ENCODE measurements around the gene CPA4.

Gene CPA4

DNA sequence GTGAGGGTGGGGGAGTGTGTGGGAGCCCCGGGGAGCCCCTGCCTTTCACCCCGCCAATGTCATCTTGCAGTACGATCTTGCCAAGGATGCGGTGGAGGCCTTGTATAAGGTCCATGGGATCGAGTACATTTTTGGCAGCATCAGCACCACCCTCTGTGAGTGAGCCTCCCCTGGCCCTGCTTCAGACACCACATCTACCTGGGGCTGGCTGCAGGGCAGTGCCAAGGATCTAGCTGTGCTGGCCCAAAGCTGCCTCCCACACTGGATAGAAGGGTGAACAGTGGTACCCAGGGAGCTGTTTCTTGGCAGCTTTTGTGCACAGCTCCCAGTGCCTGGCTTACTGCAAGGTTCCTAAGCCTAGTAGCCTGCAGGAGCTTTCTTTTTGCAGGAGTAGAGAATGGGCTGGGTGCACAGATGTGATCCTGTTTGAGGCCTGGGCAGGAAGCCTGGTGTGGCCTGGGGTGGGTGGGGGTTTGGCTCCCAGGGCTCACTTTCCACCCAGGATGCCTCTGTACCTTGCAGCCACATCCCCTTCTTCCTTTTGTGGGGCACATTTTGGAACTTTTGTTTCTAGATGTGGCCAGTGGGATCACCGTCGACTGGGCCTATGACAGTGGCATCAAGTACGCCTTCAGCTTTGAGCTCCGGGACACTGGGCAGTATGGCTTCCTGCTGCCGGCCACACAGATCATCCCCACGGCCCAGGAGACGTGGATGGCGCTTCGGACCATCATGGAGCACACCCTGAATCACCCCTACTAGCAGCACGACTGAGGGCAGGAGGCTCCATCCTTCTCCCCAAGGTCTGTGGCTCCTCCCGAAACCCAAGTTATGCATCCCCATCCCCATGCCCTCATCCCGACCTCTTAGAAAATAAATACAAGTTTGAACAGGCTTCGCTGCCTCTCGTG lies 75.1 kb downstream of the CPA4 start:
- TF ChIP-seq, protein P1, sequence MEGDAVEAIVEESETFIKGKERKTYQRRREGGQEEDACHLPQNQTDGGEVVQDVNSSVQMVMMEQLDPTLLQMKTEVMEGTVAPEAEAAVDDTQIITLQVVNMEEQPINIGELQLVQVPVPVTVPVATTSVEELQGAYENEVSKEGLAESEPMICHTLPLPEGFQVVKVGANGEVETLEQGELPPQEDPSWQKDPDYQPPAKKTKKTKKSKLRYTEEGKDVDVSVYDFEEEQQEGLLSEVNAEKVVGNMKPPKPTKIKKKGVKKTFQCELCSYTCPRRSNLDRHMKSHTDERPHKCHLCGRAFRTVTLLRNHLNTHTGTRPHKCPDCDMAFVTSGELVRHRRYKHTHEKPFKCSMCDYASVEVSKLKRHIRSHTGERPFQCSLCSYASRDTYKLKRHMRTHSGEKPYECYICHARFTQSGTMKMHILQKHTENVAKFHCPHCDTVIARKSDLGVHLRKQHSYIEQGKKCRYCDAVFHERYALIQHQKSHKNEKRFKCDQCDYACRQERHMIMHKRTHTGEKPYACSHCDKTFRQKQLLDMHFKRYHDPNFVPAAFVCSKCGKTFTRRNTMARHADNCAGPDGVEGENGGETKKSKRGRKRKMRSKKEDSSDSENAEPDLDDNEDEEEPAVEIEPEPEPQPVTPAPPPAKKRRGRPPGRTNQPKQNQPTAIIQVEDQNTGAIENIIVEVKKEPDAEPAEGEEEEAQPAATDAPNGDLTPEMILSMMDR (IDR thresholded peaks at IDR 0.05), result no peak

DNA sequence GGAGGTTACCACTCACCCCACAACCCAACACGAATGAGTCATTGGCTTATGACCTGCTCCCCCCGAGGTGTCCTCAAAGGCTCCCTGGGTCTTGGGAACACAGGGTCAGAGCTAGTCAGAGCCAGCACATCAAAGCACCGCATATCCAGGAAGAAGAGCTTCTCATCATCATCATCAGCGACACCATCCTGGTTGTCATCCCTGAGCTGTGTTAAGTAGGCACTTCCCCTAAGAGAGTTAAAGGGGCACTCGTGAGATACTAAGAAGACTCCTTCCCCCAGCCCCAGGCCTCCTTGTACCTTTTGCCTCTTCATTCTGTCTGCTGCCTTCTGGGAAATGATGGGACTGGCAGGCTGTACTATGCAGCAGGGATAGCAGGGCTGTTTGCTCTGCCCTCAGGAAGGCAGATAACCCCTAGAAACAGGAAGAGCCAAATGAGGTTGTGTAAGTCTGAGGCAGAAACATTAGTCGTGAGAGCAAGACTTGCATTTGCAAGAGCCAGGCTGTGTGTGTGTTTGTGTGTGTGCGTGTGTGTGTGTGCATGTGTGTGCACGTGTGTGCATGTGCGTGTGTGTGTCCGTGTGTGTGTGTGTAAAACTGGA lies 76.2 kb downstream of the CPA4 start:
- TF ChIP-seq, protein P1 (IDR thresholded peaks at IDR 0.05), result no peak

DNA sequence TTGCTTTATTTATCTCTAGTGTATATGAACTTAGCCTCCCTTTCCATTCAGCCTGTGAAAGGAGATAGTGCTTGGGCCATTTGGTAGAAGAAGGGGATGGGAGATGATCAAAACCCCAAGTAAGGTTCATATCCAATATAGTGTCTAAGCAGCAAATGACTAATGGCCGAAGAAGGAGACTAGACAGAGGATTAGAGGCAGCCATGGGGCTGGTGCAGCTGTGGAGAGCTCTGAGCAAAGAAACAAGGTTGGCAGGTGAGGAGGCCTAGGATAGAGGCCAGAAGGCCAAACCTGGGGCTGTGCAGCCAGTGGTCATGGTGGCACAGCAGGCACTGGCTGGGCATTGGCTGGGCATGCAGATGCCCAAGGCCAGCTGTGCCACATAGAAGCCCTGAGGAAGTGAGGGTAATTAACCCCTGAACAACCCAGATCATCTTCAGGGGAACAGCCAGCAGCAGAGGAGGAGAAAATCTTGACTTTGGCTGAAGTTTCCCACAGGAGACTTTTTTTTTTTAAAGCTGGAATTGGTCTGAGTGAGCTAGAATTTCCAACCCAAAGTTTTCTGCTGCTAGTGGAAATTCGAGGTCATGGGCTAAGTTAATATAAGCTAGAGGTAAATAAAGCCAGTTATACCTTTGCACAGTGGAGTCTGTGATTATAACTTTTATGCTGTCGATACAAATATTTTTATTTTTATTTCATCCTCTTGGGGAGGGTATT lies 77.0 kb downstream of the CPA4 start:
- TF ChIP-seq, protein P1 (IDR thresholded peaks at IDR 0.05), result no peak

DNA sequence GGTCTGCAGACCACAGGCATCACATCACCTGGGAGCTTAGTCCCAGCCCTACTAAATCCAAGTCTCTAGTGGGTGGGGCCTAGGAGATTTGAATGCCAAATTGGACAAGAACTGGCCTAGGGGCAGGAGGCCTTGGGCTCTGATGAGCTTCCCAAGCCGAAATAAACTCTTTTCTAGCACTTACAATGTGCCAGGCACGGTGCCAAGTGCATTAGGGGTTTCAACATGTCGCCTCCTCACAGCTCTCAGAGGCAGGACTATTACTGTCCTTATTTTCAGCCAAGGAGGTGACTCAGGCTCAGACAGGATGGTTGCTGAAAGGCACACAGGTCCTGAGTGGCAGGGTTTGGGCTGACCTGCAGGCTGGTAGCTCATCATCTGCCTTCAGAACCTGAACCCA lies 78.1 kb downstream of the CPA4 start:
- TF ChIP-seq, protein P1 (IDR thresholded peaks at IDR 0.05), result no peak

DNA sequence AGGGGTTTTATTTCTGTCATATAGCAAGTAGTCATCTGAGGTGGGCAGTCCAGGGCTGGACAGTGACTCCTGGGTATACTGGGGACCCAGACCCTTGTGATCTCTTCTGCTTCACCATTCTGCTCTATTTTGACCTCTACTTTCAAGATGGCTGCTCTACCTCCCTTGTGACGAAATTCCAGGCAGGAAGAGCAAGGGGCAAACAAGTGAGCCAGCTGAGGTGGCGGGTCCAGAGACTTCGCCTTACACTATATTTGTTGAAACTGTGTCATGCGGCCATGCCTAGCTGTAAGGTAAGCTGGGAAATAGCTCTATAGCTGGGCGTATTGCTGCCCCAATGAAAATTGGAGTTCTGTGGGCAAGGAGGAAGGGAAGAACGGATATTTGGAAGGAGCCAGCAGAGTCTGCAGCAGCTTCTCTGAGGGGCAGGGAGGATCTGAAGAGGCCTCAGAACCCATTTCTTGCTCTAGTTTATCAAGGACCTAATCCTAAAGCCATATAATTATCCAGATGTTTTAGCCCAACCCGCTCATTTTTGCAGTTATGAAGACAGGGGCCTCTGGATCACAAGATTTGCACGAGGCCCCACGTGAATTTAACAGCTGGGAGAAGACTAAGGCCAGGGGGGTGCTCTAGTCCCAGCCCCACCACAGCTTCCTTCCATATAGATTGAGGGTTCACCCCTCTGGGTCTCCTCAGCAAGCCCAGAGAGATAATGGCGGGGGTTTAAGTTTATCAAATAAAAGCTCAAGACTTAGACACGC lies 79.6 kb downstream of the CPA4 start:
- TF ChIP-seq, protein P1 (IDR thresholded peaks at IDR 0.05), result no peak

All from LNCAP (cell line).